ENCODE results near the gene SKAP1. TPM values are rescaled to one million over a fixed set of nuclear protein-coding genes. Genes with fewer than 3 reads are reported as not detected.
"Not testable (repeated sequence)": the region's sequence is repeated elsewhere in the genome, so short reads cannot be mapped to it uniquely, and the experiment has no call there.

SKAP1 gene
- polyA plus RNA-seq, 1 of the 3 experiments (the other 2 are of a cell fraction): not detected

DNA sequence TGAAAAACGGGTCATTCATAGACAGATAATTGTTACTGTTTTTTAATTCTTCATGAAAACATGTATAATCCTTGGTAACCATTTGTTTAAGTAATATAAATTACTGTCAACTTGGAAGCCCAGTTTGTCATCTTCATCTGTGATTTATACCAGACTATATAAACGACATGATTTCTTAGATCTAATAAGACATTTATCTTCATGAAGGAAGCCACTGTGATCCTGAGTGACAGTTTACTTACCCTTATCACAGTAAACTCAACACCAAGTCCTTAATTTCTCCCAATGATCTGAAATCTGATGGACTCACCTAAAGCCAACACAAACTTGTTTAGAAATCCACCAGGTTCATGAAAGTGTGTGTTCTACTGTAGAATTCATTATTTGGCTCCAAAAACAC lies 91.3 kb downstream of the SKAP1 start:
- H3F3A ChIP-seq (replicated peaks; ENCODE audit: insufficient read depth): no peaks in the 10 kb centered on the region
- no peaks in the 10 kb centered on the region for H3K36me3 ChIP-seq (replicated peaks in 1 of 2; ENCODE audit: control insufficient read depth in 1 of 2, insufficient read depth in 2 of 2, low read length in 1 of 2)
- WGBS (ENCODE audit: low lambda C conversion rate): 5% methylated on average over 2 of the region's 2 CpGs
- ChIA-PET CTCF (interaction anchor here (0.6 to 4.5 kb wide), 6 partner anchors 14 to 432 kb away, joined by 3 to 44 read pairs (median 6); no protein-coding TSS in a partner anchor), POLR2A (no interaction called here)
- H3K9me2 ChIP-seq: no peaks in the 10 kb centered on the region
- H3K9ac ChIP-seq: no peak overlapping the region
- no peaks in the 10 kb centered on the region for H3K79me2 ChIP-seq (ENCODE audit: insufficient read depth)
- H3K4me3 ChIP-seq (ENCODE audit: low read depth in 2 of 2, low read length in 1 of 2): no peak overlapping the region
- peaks cover 42% of the 10 kb centered on the region for H3K27me3 ChIP-seq (ENCODE audit: insufficient read depth)
- H2AFZ ChIP-seq (ENCODE audit: low read depth): no peak overlapping the region
- H3K4me1 ChIP-seq (ENCODE audit: control insufficient read depth in 1 of 2, insufficient read depth in 2 of 2, low read depth in 1 of 2, low read length in 1 of 2): no peaks in the 10 kb centered on the region
- TF ChIP-seq, protein P1, sequence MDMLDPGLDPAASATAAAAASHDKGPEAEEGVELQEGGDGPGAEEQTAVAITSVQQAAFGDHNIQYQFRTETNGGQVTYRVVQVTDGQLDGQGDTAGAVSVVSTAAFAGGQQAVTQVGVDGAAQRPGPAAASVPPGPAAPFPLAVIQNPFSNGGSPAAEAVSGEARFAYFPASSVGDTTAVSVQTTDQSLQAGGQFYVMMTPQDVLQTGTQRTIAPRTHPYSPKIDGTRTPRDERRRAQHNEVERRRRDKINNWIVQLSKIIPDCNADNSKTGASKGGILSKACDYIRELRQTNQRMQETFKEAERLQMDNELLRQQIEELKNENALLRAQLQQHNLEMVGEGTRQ (IDR thresholded peaks at IDR 0.05; ENCODE audit: borderline replicate concordance, low read depth, low read length): no peak
- TF ChIP-seq TEAD4 (IDR thresholded peaks at IDR 0.05; ENCODE audit: borderline replicate concordance, insufficient read depth): no peak
- TF ChIP-seq, protein P2, sequence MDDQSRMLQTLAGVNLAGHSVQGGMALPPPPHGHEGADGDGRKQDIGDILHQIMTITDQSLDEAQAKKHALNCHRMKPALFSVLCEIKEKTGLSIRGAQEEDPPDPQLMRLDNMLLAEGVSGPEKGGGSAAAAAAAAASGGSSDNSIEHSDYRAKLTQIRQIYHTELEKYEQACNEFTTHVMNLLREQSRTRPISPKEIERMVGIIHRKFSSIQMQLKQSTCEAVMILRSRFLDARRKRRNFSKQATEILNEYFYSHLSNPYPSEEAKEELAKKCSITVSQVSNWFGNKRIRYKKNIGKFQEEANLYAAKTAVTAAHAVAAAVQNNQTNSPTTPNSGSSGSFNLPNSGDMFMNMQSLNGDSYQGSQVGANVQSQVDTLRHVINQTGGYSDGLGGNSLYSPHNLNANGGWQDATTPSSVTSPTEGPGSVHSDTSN (IDR thresholded peaks at IDR 0.05): no peak
- no peak for TF ChIP-seq TCF12 (IDR thresholded peaks at IDR 0.05)
- TF ChIP-seq GABPA (IDR thresholded peaks at IDR 0.05; ENCODE audit: low read depth): no peak
- TF ChIP-seq FOXJ3 (CRISPR knock-in tag; IDR thresholded peaks at IDR 0.05): no peak
- TF ChIP-seq MEF2A (IDR thresholded peaks at IDR 0.05; ENCODE audit: borderline replicate concordance, low read depth): no peak
- TF ChIP-seq, protein P3, sequence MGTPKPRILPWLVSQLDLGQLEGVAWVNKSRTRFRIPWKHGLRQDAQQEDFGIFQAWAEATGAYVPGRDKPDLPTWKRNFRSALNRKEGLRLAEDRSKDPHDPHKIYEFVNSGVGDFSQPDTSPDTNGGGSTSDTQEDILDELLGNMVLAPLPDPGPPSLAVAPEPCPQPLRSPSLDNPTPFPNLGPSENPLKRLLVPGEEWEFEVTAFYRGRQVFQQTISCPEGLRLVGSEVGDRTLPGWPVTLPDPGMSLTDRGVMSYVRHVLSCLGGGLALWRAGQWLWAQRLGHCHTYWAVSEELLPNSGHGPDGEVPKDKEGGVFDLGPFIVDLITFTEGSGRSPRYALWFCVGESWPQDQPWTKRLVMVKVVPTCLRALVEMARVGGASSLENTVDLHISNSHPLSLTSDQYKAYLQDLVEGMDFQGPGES (IDR thresholded peaks at IDR 0.05; ENCODE audit: low read depth, low read length): no peak
- H3K4me2 ChIP-seq: no peak overlapping the region
- no peak overlapping the region for H3K27ac ChIP-seq (ENCODE audit: low read depth in 2 of 2, low read length in 1 of 2)
- no peak for DNase-seq
- H4K20me1 ChIP-seq (ENCODE audit: insufficient read depth): no peaks in the 10 kb centered on the region
- no peaks in the 10 kb centered on the region for H3K9me3 ChIP-seq

DNA sequence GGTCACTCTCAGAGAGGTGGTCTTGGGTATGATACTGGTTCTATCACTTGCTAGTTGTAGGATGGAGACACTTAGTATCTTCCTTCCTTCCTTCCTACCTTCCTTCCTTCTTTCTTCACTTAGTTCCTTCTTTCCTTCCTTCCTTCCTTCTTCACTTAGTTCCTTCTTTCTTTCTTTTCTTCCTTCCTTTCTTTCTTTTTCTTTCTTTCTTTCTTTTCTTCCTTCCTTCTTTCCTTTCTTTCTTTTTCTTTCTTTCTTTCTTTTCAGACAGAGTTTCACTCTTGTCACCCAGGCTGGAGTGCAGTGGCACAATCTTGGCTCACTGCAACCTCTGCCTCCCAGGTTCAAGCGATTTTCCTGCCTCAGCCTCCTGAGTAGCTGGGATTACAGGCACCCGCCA lies 92.1 kb downstream of the SKAP1 start:
- POLR2A ChIA-PET; H3K4me3 ChIP-seq (ENCODE audit: low read depth in 2 of 2, low read length in 1 of 2); H3K9me3 ChIP-seq; H3K4me1 ChIP-seq (ENCODE audit: control insufficient read depth in 1 of 2, insufficient read depth in 2 of 2, low read depth in 1 of 2, low read length in 1 of 2); H3K9me2 ChIP-seq; H3K36me3 ChIP-seq (replicated peaks in 1 of 2; ENCODE audit: control insufficient read depth in 1 of 2, insufficient read depth in 2 of 2, low read length in 1 of 2); H3K27ac ChIP-seq (ENCODE audit: low read depth in 2 of 2, low read length in 1 of 2); DNase-seq; H4K20me1 ChIP-seq (ENCODE audit: insufficient read depth); H3F3A ChIP-seq (replicated peaks; ENCODE audit: insufficient read depth); H3K79me2 ChIP-seq (ENCODE audit: insufficient read depth); H2AFZ ChIP-seq (ENCODE audit: low read depth); H3K9ac ChIP-seq; H3K4me2 ChIP-seq: not testable (repeated sequence)
- CTCF ChIA-PET: interaction anchor here (0.6 to 0.7 kb wide), 2 partner anchors 280 to 334 kb away, joined by 3 to 5 read pairs; no protein-coding TSS in a partner anchor
- WGBS (ENCODE audit: low lambda C conversion rate): 17% methylated on average over 2 of the region's 2 CpGs
- H3K27me3 ChIP-seq (ENCODE audit: insufficient read depth): peaks cover 50% of the 10 kb centered on the region

DNA sequence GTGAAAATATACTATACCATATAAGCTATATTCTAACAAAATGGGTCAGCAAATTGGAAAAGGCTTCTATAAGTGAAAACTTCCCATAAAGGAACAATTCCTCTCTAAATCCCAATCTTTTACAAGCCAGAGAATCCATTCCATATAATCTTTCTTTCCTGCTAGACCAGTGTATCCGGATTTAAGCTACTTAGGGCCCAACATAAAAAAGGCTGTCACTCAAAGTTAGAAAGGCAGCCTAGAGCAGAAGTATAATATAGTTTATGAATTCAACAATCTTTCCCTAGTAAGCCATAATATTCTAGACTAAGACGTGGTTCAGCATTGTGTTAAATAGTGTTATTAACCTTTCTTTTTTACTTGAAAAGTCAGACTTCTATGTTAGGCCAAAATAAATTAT lies 93.0 kb downstream of the SKAP1 start:
- no peaks in the 10 kb centered on the region for H3F3A ChIP-seq (replicated peaks; ENCODE audit: insufficient read depth)
- peaks cover 44% of the 10 kb centered on the region for H3K27me3 ChIP-seq (ENCODE audit: insufficient read depth)
- no peak overlapping the region for H3K4me3 ChIP-seq (ENCODE audit: low read depth in 2 of 2, low read length in 1 of 2)
- H3K4me1 ChIP-seq (ENCODE audit: control insufficient read depth in 1 of 2, insufficient read depth in 2 of 2, low read depth in 1 of 2, low read length in 1 of 2): no peaks in the 10 kb centered on the region
- no peaks in the 10 kb centered on the region for H3K9me3 ChIP-seq
- H3K36me3 ChIP-seq (replicated peaks in 1 of 2; ENCODE audit: control insufficient read depth in 1 of 2, insufficient read depth in 2 of 2, low read length in 1 of 2): no peaks in the 10 kb centered on the region
- ChIA-PET POLR2A (no interaction called here), CTCF (interaction anchor here (0.9 to 5.9 kb wide), 23 partner anchors 9 to 341 kb away, joined by 3 to 66 read pairs (median 6); no protein-coding TSS in a partner anchor)
- no peak overlapping the region for H3K27ac ChIP-seq (ENCODE audit: low read depth in 2 of 2, low read length in 1 of 2)
- H3K79me2 ChIP-seq (ENCODE audit: insufficient read depth): no peaks in the 10 kb centered on the region
- H3K9me2 ChIP-seq: no peaks in the 10 kb centered on the region
- H3K4me2 ChIP-seq: no peak overlapping the region
- 5% methylated on average over 2 of the region's 2 CpGs for WGBS (ENCODE audit: low lambda C conversion rate)
- H4K20me1 ChIP-seq (ENCODE audit: insufficient read depth): no peaks in the 10 kb centered on the region
- no peak overlapping the region for H3K9ac ChIP-seq
- no peak overlapping the region for H2AFZ ChIP-seq (ENCODE audit: low read depth)
- DNase-seq: no peak
- TF ChIP-seq, protein P4, sequence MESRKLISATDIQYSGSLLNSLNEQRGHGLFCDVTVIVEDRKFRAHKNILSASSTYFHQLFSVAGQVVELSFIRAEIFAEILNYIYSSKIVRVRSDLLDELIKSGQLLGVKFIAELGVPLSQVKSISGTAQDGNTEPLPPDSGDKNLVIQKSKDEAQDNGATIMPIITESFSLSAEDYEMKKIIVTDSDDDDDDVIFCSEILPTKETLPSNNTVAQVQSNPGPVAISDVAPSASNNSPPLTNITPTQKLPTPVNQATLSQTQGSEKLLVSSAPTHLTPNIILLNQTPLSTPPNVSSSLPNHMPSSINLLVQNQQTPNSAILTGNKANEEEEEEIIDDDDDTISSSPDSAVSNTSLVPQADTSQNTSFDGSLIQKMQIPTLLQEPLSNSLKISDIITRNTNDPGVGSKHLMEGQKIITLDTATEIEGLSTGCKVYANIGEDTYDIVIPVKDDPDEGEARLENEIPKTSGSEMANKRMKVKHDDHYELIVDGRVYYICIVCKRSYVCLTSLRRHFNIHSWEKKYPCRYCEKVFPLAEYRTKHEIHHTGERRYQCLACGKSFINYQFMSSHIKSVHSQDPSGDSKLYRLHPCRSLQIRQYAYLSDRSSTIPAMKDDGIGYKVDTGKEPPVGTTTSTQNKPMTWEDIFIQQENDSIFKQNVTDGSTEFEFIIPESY (IDR thresholded peaks at IDR 0.05; ENCODE audit: borderline replicate concordance, low read depth): no peak
- TF ChIP-seq TEAD4 (IDR thresholded peaks at IDR 0.05; ENCODE audit: borderline replicate concordance, insufficient read depth) (no peak), GATA2 (CRISPR knock-in tag; IDR thresholded peaks at IDR 0.05) (no peak), RAD21 (IDR thresholded peaks at IDR 0.05; ENCODE audit: low read length) (no peak), RCOR1 (IDR thresholded peaks at IDR 0.05; ENCODE audit: low read length) (no peak), MEF2A (IDR thresholded peaks at IDR 0.05; ENCODE audit: borderline replicate concordance, low read depth) (no peak)
- TF ChIP-seq, protein P5, sequence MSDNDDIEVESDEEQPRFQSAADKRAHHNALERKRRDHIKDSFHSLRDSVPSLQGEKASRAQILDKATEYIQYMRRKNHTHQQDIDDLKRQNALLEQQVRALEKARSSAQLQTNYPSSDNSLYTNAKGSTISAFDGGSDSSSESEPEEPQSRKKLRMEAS (IDR thresholded peaks at IDR 0.05; ENCODE audit: low read depth): no peak
- TF ChIP-seq, protein P2 (IDR thresholded peaks at IDR 0.05): no peak

All from SK-N-SH (cell line).